Thyroid gland (tissue), 4 donors: Measurements from ENCODE around the gene MARVELD1.

Experiments
- POLR2A ChIP-seq, 2 donors: fragments of 450-650 bp; IDR thresholded peaks; one replicate each; pipeline ENCODE4 v1.6.1; 2017; ENCODE audit warnings: antibody characterized with exemption in 2 of 2, mild to moderate bottlenecking in 2 of 2, moderate library complexity in 1 of 2
- TF ChIP-seq, protein P1 (sequence below), 6 experiments: fragments of 200-600 bp in 3 of 6; fragments of 450-650 bp in 3 of 6; sonication (generic) in 3 of 6; IDR thresholded peaks; one replicate each; pipeline ENCODE4 v1.5.1; 2016 to 2019; ENCODE audit warnings: antibody characterized with exemption in 6 of 6, mild to moderate bottlenecking in 2 of 6, inconsistent platforms in 1 of 6, moderate library complexity in 1 of 6

DNA sequence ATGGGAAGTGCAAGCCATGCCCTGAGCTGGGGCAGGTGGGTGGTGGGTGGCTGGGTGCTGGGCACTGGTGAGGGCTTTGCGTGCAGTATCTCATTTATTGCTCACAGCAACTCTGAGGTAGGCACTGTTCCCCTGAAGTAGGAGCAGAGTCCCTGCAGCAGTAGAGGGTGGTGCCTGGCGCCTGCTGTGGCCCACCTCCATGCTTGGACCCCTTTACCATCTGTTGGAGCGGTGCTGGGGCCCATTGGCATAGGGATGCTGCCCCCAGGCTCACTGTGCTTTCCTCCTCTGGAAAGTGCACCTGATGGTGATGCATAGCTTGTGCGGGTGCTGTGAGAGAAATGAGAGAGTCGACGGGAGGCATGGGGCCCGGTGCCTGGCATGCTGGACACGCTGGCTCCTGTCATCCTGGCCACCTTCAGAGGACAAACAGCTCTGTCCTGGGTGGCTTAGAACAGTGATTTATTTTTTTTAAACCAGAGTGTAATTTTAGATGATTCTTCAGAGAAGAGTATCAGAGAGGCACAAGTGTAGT is 47.9 kb downstream of the MARVELD1 start:
- TF ChIP-seq, protein P1, sequence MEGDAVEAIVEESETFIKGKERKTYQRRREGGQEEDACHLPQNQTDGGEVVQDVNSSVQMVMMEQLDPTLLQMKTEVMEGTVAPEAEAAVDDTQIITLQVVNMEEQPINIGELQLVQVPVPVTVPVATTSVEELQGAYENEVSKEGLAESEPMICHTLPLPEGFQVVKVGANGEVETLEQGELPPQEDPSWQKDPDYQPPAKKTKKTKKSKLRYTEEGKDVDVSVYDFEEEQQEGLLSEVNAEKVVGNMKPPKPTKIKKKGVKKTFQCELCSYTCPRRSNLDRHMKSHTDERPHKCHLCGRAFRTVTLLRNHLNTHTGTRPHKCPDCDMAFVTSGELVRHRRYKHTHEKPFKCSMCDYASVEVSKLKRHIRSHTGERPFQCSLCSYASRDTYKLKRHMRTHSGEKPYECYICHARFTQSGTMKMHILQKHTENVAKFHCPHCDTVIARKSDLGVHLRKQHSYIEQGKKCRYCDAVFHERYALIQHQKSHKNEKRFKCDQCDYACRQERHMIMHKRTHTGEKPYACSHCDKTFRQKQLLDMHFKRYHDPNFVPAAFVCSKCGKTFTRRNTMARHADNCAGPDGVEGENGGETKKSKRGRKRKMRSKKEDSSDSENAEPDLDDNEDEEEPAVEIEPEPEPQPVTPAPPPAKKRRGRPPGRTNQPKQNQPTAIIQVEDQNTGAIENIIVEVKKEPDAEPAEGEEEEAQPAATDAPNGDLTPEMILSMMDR (IDR thresholded peaks at IDR 0.05) = no peak
- TF ChIP-seq POLR2A (IDR thresholded peaks at IDR 0.05) = no peak
